CD14-positive monocyte (primary cell): ENCODE data around the gene NOTCH3. TPM values are rescaled to one million over a fixed set of nuclear protein-coding genes. Genes with fewer than 3 reads are reported as not detected.
A peak's percentile ranks its signal among the peaks of the same experiment; 100 is the strongest.

Experiments
- DNase-seq, 3 donors: peaks; one replicate each; pipeline ENCODE4 v3.0.0-alpha.2; 2011 to 2022
- H2AFZ ChIP-seq: 2 replicates; pipeline ENCODE4 v1.6.0; 2012; ENCODE audit warnings: mild to moderate bottlenecking, low read depth, low read length, inconsistent platforms; ENCODE audit not compliant: insufficient read depth, poor library complexity, severe bottlenecking
- H3K27ac ChIP-seq, 2 donors: 1 replicate in 1 of 2; 2 replicates in 1 of 2; pipeline ENCODE4 v1.5.1; 2012 to 2013; ENCODE audit warnings: low read length in 2 of 2, control low read depth in 1 of 2, inconsistent platforms in 1 of 2, low read depth in 1 of 2, mild to moderate bottlenecking in 1 of 2
- H3K27me3 ChIP-seq, 2 donors: one replicate each; pipeline versions ENCODE4 v1.6.0 to v1.6.1; 2011 to 2013; ENCODE audit warnings: low read length in 2 of 2; ENCODE audit not compliant: control insufficient read depth in 2 of 2, insufficient read depth in 2 of 2
- H3K36me3 ChIP-seq, 2 donors: replicated peaks in 1 of 2; 1 replicate in 1 of 2; 2 replicates in 1 of 2; pipeline versions ENCODE4 v1.5.1 to v1.6.1; 2012 to 2013; ENCODE audit warnings: low read length in 2 of 2, control low read depth in 1 of 2, inconsistent platforms in 1 of 2, mild to moderate bottlenecking in 1 of 2; ENCODE audit not compliant: insufficient read depth in 2 of 2, control insufficient read depth in 1 of 2
- H3K4me1 ChIP-seq, 2 donors: 1 replicate in 1 of 2; 2 replicates in 1 of 2; pipeline versions ENCODE4 v1.5.1 to v1.6.1; 2012 to 2013; ENCODE audit warnings: low read length in 2 of 2, control low read depth in 1 of 2, inconsistent platforms in 1 of 2, mild to moderate bottlenecking in 1 of 2, moderate library complexity in 1 of 2; ENCODE audit not compliant: insufficient read depth in 2 of 2, control insufficient read depth in 1 of 2
- H3K4me2 ChIP-seq: replicated peaks from 2 replicates; pipeline ENCODE3; 2012; ENCODE audit warnings: low read length, moderate library complexity, mild to moderate bottlenecking; ENCODE audit not compliant: poor library complexity, severe bottlenecking; ENCODE audit errors: extremely low read depth
- H3K4me3 ChIP-seq, 3 experiments: fragments of 200-600 bp in 1 of 3; sonication (generic) in 1 of 3; replicated peaks in 1 of 3; 1 replicate in 2 of 3; 2 replicates in 1 of 3; pipeline ENCODE4 v1.5.1; 2011 to 2013; ENCODE audit warnings: low read length in 3 of 3, mild to moderate bottlenecking in 3 of 3, control low read depth in 2 of 3, low read depth in 2 of 3, inconsistent platforms in 1 of 3, moderate library complexity in 1 of 3
- H3K79me2 ChIP-seq: 2 replicates; pipeline ENCODE4 v1.6.0; 2012; ENCODE audit warnings: mild to moderate bottlenecking, control low read depth, inconsistent platforms, low read length, moderate library complexity; ENCODE audit not compliant: insufficient read depth
- H3K9ac ChIP-seq: 2 replicates; pipeline ENCODE4 v1.6.0; 2017; ENCODE audit warnings: low read length, mild to moderate bottlenecking; ENCODE audit not compliant: insufficient read depth, poor library complexity, severe bottlenecking
- H3K9me3 ChIP-seq, 2 donors: replicated peaks in 1 of 2; 1 replicate in 1 of 2; 2 replicates in 1 of 2; pipeline versions ENCODE4 v1.5.1 to v1.6.1; 2012 to 2013; ENCODE audit warnings: low read length in 2 of 2, control low read depth in 1 of 2; ENCODE audit not compliant: control insufficient read depth in 1 of 2, insufficient read depth in 1 of 2
- H4K20me1 ChIP-seq: 2 replicates; pipeline ENCODE4 v1.6.0; 2012; ENCODE audit warnings: mild to moderate bottlenecking, low read length, control low read depth, moderate library complexity; ENCODE audit not compliant: insufficient read depth
- H3K27ac Mint-ChIP-seq, 7 donors: one replicate each; pipeline ENCODE4 v1.8.0; 2020; ENCODE audit warnings: mild to moderate bottlenecking in 7 of 7, mixed read lengths in 7 of 7, moderate library complexity in 6 of 7, inconsistent platforms in 2 of 7
- H3K27me3 Mint-ChIP-seq, 3 donors: one replicate each; pipeline ENCODE4 v1.8.0; 2021 to 2022; ENCODE audit warnings: low read depth in 3 of 3, mild to moderate bottlenecking in 3 of 3, mixed read lengths in 3 of 3, moderate library complexity in 3 of 3, inconsistent platforms in 1 of 3
- H3K36me3 Mint-ChIP-seq, 2 donors: one replicate each; pipeline ENCODE4 v1.8.0; 2020; ENCODE audit warnings: mixed read lengths in 2 of 2, inconsistent platforms in 1 of 2, mild to moderate bottlenecking in 1 of 2
- H3K4me1 Mint-ChIP-seq: one replicate; pipeline ENCODE4 v1.8.0; 2020; ENCODE audit warnings: mild to moderate bottlenecking, mixed read lengths
- H3K4me3 Mint-ChIP-seq, 2 donors: one replicate each; pipeline ENCODE4 v1.8.0; 2020; ENCODE audit warnings: mild to moderate bottlenecking in 2 of 2, mixed read lengths in 2 of 2, moderate library complexity in 1 of 2
- H3K9me3 Mint-ChIP-seq, 7 donors: one replicate each; pipeline ENCODE4 v1.8.0; 2020 to 2022; ENCODE audit warnings: mixed read lengths in 7 of 7, mild to moderate bottlenecking in 6 of 7, moderate library complexity in 6 of 7, inconsistent platforms in 2 of 7
- CTCF ChIP-seq: fragments of 200-600 bp; IDR thresholded peaks from one replicate; pipeline ENCODE4 v1.8.0; 2022; ENCODE audit warnings: antibody characterized with exemption, mild to moderate bottlenecking
- WGBS: methylation state at CpG from one replicate; pipeline ENCODE4 v1.1.5; 2013; ENCODE audit warnings: missing lambda C conversion rate; ENCODE audit not compliant: insufficient coverage; 5-methylcytosine and 5-hydroxymethylcytosine counted together
- intact Hi-C, 2 donors: fragments of 100-400 bp; cut with micrococcal nuclease; formaldehyde crosslinking; loops; one replicate each; pipeline versions ENCODE4 v1.15.0 to v1.15.1; 2023
- polyA plus RNA-seq, 3 donors: library from polyadenylated mRNA; depleted of rRNA in 1 of 3; unstranded in 2 of 3; stranded (reverse) in 1 of 3; fragments of 300-500 nt in 2 of 3; fragments of >200 nt in 1 of 3; fragmentation: Illumina TruSeq in 2 of 3; gene quantifications; 1 replicate in 2 of 3; 2 replicates in 1 of 3; pipeline ENCODE4 v1.2.3, GENCODE V29; 2012 to 2021

The NOTCH3 gene
- polyA plus RNA-seq, 3 donors = 0.05 to 0.51 TPM; not detected in 1

- peaks cover 7 to 18% of the 10 kb centered on the region in 2 donors for H3K36me3 Mint-ChIP-seq
- 25% methylated on average over 28 of the region's 82 CpGs for WGBS
- peaks cover 33% of the 10 kb centered on the region for H3K4me1 Mint-ChIP-seq
- Histone ChIP-seq H4K20me1 (no peaks in the 10 kb centered on the region), H3K4me3 (peak overlapping the region; percentile 15 to 63 (median 16)), H3K4me1 (peaks cover 26 to 41% of the 10 kb centered on the region in 2 donors), H3K36me3 (no peaks in the 10 kb centered on the region), H3K79me2 (no peaks in the 10 kb centered on the region), H3K9ac (no peak overlapping the region), H3K4me2 (peak overlapping the region; percentile 76), H2AFZ (peak overlapping the region; percentile 72), H3K9me3 (peaks cover 0 to 9% of the 10 kb centered on the region in 2 donors), H3K27ac (no peak overlapping the region), H3K27me3 (peaks cover 28 to 64% of the 10 kb centered on the region in 2 donors)
- H3K4me3 Mint-ChIP-seq = peak overlapping the region; percentile 67 to 91
- peaks cover 59 to 75% (median 69%) of the 10 kb centered on the region in 3 donors for H3K27me3 Mint-ChIP-seq
- no peak for TF ChIP-seq CTCF
- DNase-seq = no peak
- intact Hi-C loops = loop anchor here (5.0 kb wide), 1 partner anchor 32 kb away; the partner anchor contains the start of gene EPHX3 (in 2 of the 2)
- H3K9me3 Mint-ChIP-seq = peaks cover 0 to 19% (median 14%) of the 10 kb centered on the region in 7 donors
- H3K27ac Mint-ChIP-seq = peak overlapping the region in 3 of 7 donors; percentile 5 to 69 (median 32)
Measured at GRCh38 chr19:15199661-15200552, 888 bp downstream of the NOTCH3 start.

- Histone ChIP-seq H3K9me3 (peaks cover 0 to 9% of the 10 kb centered on the region in 2 donors), H3K4me1 (peaks cover 26 to 41% of the 10 kb centered on the region in 2 donors), H3K4me2 (no peak overlapping the region), H3K79me2 (no peaks in the 10 kb centered on the region), H3K27ac (no peak overlapping the region), H3K27me3 (peaks cover 31 to 72% of the 10 kb centered on the region in 2 donors), H2AFZ (no peak overlapping the region), H3K9ac (no peak overlapping the region), H3K36me3 (no peaks in the 10 kb centered on the region), H4K20me1 (no peaks in the 10 kb centered on the region), H3K4me3 (no peak overlapping the region)
- Mint-ChIP-seq H3K27me3 (peaks cover 67 to 80% (median 72%) of the 10 kb centered on the region in 3 donors), H3K36me3 (peaks cover 9 to 23% of the 10 kb centered on the region in 2 donors), H3K4me1 (peaks cover 36% of the 10 kb centered on the region), H3K27ac (peak overlapping the region in 3 of 7 donors; percentile 5 to 69 (median 32)), H3K4me3 (peak overlapping the region; percentile 67 to 91), H3K9me3 (peaks cover 0 to 19% (median 15%) of the 10 kb centered on the region in 7 donors)
- intact Hi-C loops = loop anchor here (5.0 kb wide), 1 partner anchor 33 kb away; the partner anchor contains the start of gene EPHX3 (in 2 of the 2)
- TF ChIP-seq CTCF = no peak
- DNase-seq = no peak
- 91% methylated on average over 12 of the region's 15 CpGs for WGBS
Measured at GRCh38 chr19:15198951-15199660, 1.7 kb downstream of the NOTCH3 start.
